Stomach (tissue), 4 donors: ENCODE results near the gene CTNNA1.

Source experiments
- POLR2AphosphoS5 ChIP-seq, 3 donors: sonication (generic); formaldehyde crosslinking; IDR thresholded peaks; one replicate each; pipeline ENCODE4 v1.6.1; 2016; ENCODE audit warnings: antibody characterized with exemption in 3 of 3
- TF ChIP-seq, protein P1 (sequence below), 7 experiments: fragments of 450-650 bp in 4 of 7; fragments of 200-600 bp in 3 of 7; sonication (generic) in 3 of 7; IDR thresholded peaks; one replicate each; pipeline ENCODE4 v1.5.1; 2016 to 2019; ENCODE audit warnings: antibody characterized with exemption in 7 of 7, control low read depth in 2 of 7, mild to moderate bottlenecking in 1 of 7

DNA sequence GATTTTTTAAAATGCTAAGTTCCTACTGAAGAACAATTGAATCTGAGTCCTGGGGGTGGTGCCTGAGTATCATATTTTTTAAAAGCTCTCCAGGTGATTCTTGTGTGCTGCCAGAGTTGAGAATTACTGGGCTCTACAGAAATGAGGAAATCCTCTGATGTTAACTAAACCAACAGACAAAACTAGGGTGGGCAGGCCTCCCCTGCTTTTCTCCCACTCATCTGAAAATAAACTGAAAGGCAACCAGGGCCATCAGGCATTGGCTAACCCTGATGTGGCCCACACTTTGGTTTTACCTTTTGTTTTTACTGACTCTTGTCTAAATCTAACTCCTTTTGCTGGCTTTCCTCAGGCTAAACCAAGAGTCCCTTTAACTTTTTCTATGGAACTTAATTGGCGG is 13.3 kb upstream of the CTNNA1 start:
- TF ChIP-seq, protein P1, sequence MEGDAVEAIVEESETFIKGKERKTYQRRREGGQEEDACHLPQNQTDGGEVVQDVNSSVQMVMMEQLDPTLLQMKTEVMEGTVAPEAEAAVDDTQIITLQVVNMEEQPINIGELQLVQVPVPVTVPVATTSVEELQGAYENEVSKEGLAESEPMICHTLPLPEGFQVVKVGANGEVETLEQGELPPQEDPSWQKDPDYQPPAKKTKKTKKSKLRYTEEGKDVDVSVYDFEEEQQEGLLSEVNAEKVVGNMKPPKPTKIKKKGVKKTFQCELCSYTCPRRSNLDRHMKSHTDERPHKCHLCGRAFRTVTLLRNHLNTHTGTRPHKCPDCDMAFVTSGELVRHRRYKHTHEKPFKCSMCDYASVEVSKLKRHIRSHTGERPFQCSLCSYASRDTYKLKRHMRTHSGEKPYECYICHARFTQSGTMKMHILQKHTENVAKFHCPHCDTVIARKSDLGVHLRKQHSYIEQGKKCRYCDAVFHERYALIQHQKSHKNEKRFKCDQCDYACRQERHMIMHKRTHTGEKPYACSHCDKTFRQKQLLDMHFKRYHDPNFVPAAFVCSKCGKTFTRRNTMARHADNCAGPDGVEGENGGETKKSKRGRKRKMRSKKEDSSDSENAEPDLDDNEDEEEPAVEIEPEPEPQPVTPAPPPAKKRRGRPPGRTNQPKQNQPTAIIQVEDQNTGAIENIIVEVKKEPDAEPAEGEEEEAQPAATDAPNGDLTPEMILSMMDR (IDR thresholded peaks at IDR 0.05), result no peak
- no peak for TF ChIP-seq POLR2AphosphoS5 (IDR thresholded peaks at IDR 0.05)
